ENCODE data around the gene IQCE.
"Not testable (repeated sequence)": the region's sequence is repeated elsewhere in the genome, so short reads cannot be mapped to it uniquely, and the experiment has no call there.

IQCE gene

GRCh38 chr7:2521341-2521745, 37.4 kb upstream of the IQCE start:
- no peak for DNase-seq

GRCh38 chr7:2521952-2522591, 36.7 kb upstream of the IQCE start:
- no peak for DNase-seq

- no peak for DNase-seq
These were observed 35.9 kb upstream of the IQCE start for GRCh38 chr7:2522780-2523433.

GRCh38 chr7:2523461-2523936, 35.3 kb upstream of the IQCE start:
- DNase-seq, result peak; percentile 66

- peak; percentile 96 for DNase-seq
These were observed 34.6 kb upstream of the IQCE start for GRCh38 chr7:2523941-2524807.

GRCh38 chr7:2524808-2525657, 33.7 kb upstream of the IQCE start:
- DNase-seq, result no peak

- peak; percentile 34 for DNase-seq
These were observed 32.8 kb upstream of the IQCE start for GRCh38 chr7:2525658-2526630.

GRCh38 chr7:2526659-2527504, 31.9 kb upstream of the IQCE start:
- no peak for DNase-seq

- DNase-seq, result no peak
These were observed 31.0 kb upstream of the IQCE start for GRCh38 chr7:2527505-2528467.

GRCh38 chr7:2528481-2529095, 30.2 kb upstream of the IQCE start:
- no peak for DNase-seq

GRCh38 chr7:2529161-2530070, 29.4 kb upstream of the IQCE start:
- DNase-seq, result no peak

- no peak for DNase-seq
These were observed 28.4 kb upstream of the IQCE start for GRCh38 chr7:2530071-2530987.

- peak; percentile 12 for DNase-seq
These were observed 27.6 kb upstream of the IQCE start for GRCh38 chr7:2530994-2531795.

- DNase-seq, result not testable (repeated sequence)
These were observed 27.0 kb upstream of the IQCE start for GRCh38 chr7:2531796-2532110.

GRCh38 chr7:2532199-2532772, 26.5 kb upstream of the IQCE start:
- not testable (repeated sequence) for DNase-seq
